Fibroblast of gingiva (primary cell): Measurements from ENCODE around the gene CLPTM1L.
"Not testable (repeated sequence)": the region's sequence is repeated elsewhere in the genome, so short reads cannot be mapped to it uniquely, and the experiment has no call there.

Experiments used
- DNase-seq: peaks from one replicate; pipeline ENCODE4 v3.0.0-alpha.2; 2011; ENCODE audit warnings: low read depth

The CLPTM1L gene

DNA sequence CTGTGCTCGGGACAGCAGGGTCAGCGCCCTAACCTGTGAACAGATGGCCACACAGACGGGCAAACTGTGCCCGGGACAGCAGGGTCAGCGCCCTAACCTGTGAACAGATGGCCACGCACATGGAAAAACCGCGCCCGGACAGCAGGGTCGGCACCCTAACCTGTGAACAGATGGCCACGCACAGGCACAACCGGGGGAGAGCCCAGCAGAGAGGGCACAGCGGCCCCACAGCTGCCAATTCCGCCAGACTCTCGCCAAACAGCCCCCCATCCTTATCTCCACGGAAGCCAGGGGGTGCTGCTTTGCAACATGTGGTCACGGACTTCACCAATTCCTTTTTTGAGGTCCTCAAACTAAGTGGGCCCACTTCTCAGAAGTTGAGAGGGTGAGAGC is 5.1 kb downstream of the CLPTM1L start:
- DNase-seq, result not testable (repeated sequence)

- DNase-seq, result not testable (repeated sequence)
Measured at GRCh38 chr5:1339139-1339817, 5.6 kb downstream of the CLPTM1L start.

DNA sequence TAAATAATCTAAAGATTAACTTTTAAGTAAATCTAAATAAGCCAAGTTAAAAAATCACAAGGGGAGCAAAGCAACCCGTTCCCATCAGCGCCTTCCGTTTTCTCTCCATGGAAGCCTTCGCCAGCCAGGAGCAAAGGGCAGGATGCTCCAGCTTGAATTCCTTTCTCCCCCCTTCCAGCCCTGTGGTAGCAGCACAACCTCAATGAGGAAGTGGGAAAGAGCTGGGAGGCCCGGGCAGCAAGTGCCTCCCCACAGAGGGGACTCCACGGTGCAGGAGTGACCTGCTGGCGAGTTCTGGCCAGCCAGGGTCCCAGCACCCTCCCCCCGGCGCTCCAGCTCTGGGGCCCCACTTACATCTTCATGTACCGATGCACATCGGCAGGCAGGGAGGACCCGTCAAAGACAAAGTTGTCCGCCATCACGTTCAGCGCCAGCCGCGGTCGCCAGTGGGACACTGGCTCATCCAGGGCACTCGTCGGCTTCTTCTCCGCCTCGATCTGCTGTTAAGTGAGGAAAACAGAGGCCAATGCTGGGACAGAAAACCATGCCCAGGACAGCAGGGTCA is 6.3 kb downstream of the CLPTM1L start:
- DNase-seq, result no peak

- no peak for DNase-seq
Measured at GRCh38 chr5:1338196-1338490, 6.8 kb downstream of the CLPTM1L start.

DNA sequence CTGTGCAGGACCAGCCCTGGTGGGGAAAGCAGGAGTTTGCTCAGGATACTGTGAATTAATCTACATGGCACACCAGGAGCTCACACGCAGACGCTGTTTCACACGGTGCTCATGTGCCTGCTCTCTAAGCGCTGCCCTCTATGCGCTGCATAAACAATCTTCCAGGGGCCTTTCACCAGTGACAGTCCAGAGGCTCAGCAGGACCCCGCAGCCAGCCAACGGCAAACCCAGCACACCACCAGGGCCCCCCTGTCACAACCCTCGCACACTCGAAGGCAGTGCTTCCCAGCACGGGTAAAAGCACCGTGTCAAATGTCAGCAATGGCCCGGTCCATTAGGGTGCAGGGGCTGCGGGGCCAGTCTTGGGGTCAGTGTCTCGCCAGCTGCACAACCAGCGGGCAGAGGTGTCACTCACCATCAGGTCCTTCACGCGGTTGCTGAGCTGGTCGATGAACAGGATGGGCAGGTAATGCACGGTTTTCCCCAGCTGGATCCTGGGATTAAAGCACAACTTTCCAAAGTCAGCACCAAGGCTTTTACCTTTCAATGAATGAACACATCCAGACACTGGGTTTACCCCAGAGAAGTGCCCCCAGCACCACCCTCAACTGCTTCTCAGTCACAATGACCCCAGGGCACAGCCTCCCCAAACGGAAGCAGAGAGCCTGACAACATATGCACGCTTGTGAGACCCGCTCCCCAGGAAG is 7.3 kb downstream of the CLPTM1L start:
- no peak for DNase-seq

DNA sequence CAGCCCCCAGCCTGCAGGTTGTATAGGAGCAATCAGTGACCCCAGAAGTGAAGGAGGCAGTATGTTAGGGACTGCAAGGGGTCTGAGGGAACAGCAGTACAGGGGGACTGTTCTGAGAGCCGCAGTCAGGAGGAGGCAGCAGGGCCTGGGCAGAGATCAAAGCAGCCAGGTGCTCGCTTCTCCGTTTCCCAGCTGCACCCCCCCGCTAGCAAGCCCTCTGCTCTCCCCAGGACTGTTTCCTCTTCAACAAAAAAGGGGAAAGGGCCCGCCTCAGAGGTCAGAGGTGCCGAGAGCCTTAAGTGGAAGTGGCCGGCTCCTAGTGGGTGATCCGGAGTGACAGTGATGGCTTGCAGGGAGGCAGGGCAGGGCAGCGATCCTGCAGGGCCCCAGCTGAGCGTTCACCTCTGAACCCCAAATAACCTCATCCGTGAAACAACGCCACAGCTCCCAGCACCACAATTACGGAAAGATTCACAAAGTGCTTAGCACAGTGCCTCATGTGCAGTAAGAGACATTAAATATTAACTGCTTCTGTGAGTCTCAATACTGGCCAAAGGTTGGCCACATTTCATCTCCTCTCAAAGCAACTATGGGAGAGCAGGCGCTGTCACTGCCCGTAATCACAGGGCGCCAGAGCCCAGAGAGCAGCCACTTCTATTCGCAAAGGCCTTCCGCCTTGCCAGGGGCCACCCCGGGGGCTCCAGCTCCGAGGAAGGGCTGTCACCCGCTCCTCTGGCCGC is 8.0 kb downstream of the CLPTM1L start:
- no peak for DNase-seq

GRCh38 chr5:1336106-1336561 is 8.8 kb downstream of the CLPTM1L start:
- no peak for DNase-seq

GRCh38 chr5:1335540-1336095 is 9.3 kb downstream of the CLPTM1L start:
- no peak for DNase-seq

DNA sequence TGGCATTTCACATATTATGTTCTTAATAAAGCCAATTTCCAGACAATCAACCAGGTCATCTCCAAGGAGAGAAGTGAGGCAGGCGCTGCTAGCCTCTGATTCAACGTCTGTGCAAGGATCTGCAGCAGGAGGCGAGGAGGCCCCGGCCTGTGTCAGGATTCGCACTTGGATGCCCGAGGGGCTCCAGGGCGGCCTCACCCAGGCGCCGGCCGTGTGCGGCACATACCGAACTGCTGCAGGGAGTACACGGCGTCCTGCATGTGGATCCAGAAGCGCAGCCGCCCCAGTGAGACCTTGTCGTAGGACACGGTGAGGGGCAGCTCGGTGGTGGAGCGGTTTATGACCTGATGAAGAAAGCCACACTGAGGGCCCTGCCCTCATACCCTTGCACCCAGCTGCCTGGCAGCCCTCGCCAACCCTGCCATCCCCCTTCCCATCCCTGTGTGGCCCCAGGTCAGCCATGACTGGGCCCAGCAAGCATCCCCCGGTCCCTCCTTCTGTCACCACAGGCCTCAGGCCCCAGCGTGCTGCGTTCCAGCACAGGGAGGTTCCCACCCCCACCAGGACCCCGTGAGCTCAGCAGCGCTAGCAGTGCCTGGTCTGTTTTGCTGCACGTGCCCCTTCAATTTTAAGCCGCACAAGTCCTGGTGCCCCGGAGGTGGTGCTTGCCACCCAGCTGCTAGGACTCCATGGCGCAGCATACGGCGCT is 9.9 kb downstream of the CLPTM1L start:
- DNase-seq, result no peak

DNA sequence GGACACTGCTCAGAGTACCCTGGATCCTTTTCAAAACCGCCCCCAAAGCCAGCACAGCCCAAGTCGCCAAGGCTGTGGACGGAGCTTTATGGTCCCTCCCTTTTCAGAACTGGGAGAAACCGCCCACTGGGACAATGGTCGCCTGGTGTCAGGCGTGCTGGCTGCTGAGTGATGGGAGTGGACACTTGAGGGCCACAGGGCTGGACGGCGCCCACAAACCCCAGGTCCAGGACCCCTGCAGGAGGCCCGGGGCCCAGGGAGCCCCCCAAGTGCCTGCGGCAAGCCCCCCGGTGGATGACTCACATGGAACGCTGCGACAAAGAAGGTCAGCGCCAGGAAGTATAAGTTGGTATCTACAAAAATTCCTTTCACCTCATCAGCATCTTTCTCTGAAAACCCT is 10.9 kb downstream of the CLPTM1L start:
- DNase-seq, result no peak

- not testable (repeated sequence) for DNase-seq
Measured at GRCh38 chr5:1333286-1333685, 11.6 kb downstream of the CLPTM1L start.

GRCh38 chr5:1332461-1333001 is 12.4 kb downstream of the CLPTM1L start:
- DNase-seq, result no peak

- no peak for DNase-seq
Measured at GRCh38 chr5:1331861-1332405, 13.0 kb downstream of the CLPTM1L start.

DNA sequence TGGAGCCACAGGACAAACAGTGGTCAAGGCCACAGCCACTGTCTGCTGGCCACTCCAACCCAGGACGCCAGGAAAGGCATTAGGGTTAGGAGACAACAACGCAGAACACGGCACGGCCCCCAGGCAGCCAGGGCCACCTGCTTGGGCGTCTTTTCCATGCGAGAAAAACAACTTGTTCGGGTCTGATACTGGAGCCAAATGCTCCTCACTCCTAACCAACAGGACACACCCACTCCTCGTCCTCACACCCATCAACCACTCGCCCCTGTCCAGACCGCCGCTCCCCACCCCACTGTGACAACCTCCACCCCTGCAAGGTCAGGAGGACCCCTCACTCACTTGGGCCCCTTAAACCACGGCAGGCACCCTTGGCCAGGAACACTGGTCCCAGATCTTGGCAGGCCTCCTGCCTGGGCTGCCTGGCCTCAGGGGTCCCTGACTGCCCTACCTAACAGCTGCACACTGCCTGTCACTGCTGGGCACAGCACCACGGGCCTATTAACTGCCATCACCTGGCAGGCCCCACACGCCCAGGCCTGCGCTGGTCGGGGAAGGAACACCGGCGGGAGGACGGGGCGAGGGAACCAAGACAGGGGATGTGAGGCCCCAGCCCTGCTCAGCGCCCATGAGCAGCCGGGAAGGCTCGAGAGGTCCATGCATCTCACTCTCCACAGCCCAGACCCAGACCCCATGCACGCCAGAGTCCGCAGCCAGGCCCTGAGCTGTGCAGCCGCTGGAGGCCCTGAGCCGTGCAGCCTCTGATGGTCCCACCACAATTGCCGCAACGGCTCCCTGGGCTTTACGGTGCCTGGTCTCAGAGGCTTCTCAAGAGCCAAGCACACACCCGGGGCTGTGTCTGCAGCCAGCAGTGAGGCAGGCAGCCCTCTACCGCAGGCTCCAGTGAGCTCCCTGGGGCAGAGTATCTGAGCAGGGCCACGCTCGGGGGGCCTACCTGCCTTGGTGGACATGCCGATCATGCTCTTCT is 13.8 kb downstream of the CLPTM1L start:
- no peak for DNase-seq

- no peak for DNase-seq
Measured at GRCh38 chr5:1330146-1330846, 14.6 kb downstream of the CLPTM1L start.

- DNase-seq, result no peak
Measured at GRCh38 chr5:1329111-1329579, 15.8 kb downstream of the CLPTM1L start.

- peak; percentile 71 for DNase-seq
Measured at GRCh38 chr5:1328237-1329110, 16.4 kb downstream of the CLPTM1L start.
